DMS53 treated with DMSO at 0.1 percent for 48 hours (cell line): ENCODE data around the gene SCGB3A2.

Experiments
- DNase-seq: peaks from one replicate; lab custom pipeline; 2025; ENCODE audit not compliant: unreplicated experiment; lab: John Stamatoyannopoulos, UW

The SCGB3A2 gene

GRCh38 chr5:147878066-147878759 is at the start of gene SCGB3A2:
TSS of gene SCGB3A2 (plus strand) at chr5:147878711. CDS start at chr5:147878804, 93 bp downstream.
- no peak for DNase-seq

- DNase-seq: no peak
These were observed 48.5 kb upstream of the SCGB3A2 start for GRCh38 chr5:147830035-147830434.

- DNase-seq: peak; percentile 83
These were observed 47.0 kb upstream of the SCGB3A2 start, which contains the start of gene SPINK1 for GRCh38 chr5:147831465-147831864. TSS of gene SPINK1 (minus strand) at chr5:147831671. CDS start at chr5:147831577, 94 bp downstream.

- DNase-seq: no peak
These were observed 46.0 kb upstream of the SCGB3A2 start for GRCh38 chr5:147832541-147832940.

GRCh38 chr5:147835386-147835798 is 43.1 kb upstream of the SCGB3A2 start:
- DNase-seq: peak; percentile 98

GRCh38 chr5:147836439-147836838 is 42.1 kb upstream of the SCGB3A2 start:
- no peak for DNase-seq

GRCh38 chr5:147842869-147843268 is 35.6 kb upstream of the SCGB3A2 start:
- no peak for DNase-seq

- no peak for DNase-seq
These were observed 33.7 kb upstream of the SCGB3A2 start for GRCh38 chr5:147844846-147845245.

GRCh38 chr5:147845618-147846017 is 32.9 kb upstream of the SCGB3A2 start:
- no peak for DNase-seq

- DNase-seq: no peak
These were observed 29.3 kb upstream of the SCGB3A2 start for GRCh38 chr5:147849226-147849625.

- DNase-seq: no peak
These were observed 26.9 kb upstream of the SCGB3A2 start for GRCh38 chr5:147851578-147851977.

GRCh38 chr5:147852365-147852764 is 26.1 kb upstream of the SCGB3A2 start:
- no peak for DNase-seq

GRCh38 chr5:147853372-147853987 is 25.0 kb upstream of the SCGB3A2 start:
- no peak for DNase-seq

GRCh38 chr5:147854331-147854730 is 24.2 kb upstream of the SCGB3A2 start:
- DNase-seq: no peak

GRCh38 chr5:147854894-147855773 is 23.4 kb upstream of the SCGB3A2 start:
- DNase-seq: no peak

- no peak for DNase-seq
These were observed 22.8 kb upstream of the SCGB3A2 start for GRCh38 chr5:147855774-147856069.

- no peak for DNase-seq
These were observed 21.7 kb upstream of the SCGB3A2 start for GRCh38 chr5:147856801-147857200.

GRCh38 chr5:147857302-147858129 is 21.0 kb upstream of the SCGB3A2 start:
- peak; percentile 55 for DNase-seq

GRCh38 chr5:147858565-147858964 is 19.9 kb upstream of the SCGB3A2 start:
- no peak for DNase-seq

GRCh38 chr5:147859962-147860640 is 18.4 kb upstream of the SCGB3A2 start:
- DNase-seq: no peak
